Measurements from ENCODE around the gene UHRF1. TPM values are rescaled to one million over a fixed set of nuclear protein-coding genes. Genes with fewer than 3 reads are reported as not detected.

UHRF1 gene
- total RNA-seq, 1 experiment from 2014 or later: 109 TPM

GRCh38 chr19:4904481-4904880 is 4.8 kb upstream of the UHRF1 start (continued):
- no peak for TF ChIP-seq SP1 (IDR thresholded peaks at IDR 0.05; ENCODE audit: low read depth)
- TF ChIP-seq CTCF (IDR thresholded peaks at IDR 0.05 in 2 of 3, conservative IDR thresholded peaks at IDR 0.05 in 1 of 3; ENCODE audit: borderline replicate concordance in 1 of 3, insufficient read depth in 1 of 3, low read depth in 2 of 3, low read length in 2 of 3): no peak
- TF ChIP-seq CEBPB (IDR thresholded peaks at IDR 0.05; ENCODE audit: low read depth): no peak
- TF ChIP-seq CBX3 (IDR thresholded peaks at IDR 0.05; ENCODE audit: low read depth): no peak

GRCh38 chr19:4906963-4907362 is 2.3 kb upstream of the UHRF1 start:
- H3K4me1 ChIP-seq (ENCODE audit: control insufficient read depth in 1 of 2, insufficient read depth in 2 of 2, low read length in 2 of 2): peaks cover 19 to 34% of the 10 kb centered on the region in 2 experiments
- intact Hi-C loops (cut with micrococcal nuclease): no loop called here
- no peak overlapping the region for H3K4me2 ChIP-seq (ENCODE audit: low read length)
- H3K9me2 ChIP-seq (ENCODE audit: insufficient read depth): no peaks in the 10 kb centered on the region
- no peak for ATAC-seq
- no peak overlapping the region for H3K9ac ChIP-seq (ENCODE audit: low read length)
- H3K4me3 ChIP-seq (replicated peaks in 1 of 2; ENCODE audit: low read depth in 1 of 2, low read length in 2 of 2): no peak overlapping the region
- ChIA-PET POLR2A (no interaction called here), RAD21 (ENCODE audit: low non-redundant PET in 1 of 2, low total read pairs in 2 of 2, uncharacterized antibody in 2 of 2, unreplicated experiment in 2 of 2) (no interaction called here), CTCF (interaction anchor here (1.2 kb wide), 1 partner anchor 97 kb away, joined by 5 read pairs; no protein-coding TSS in a partner anchor)
- no peak overlapping the region for H2AFZ ChIP-seq (ENCODE audit: low read depth, low read length, poor library complexity, severe bottlenecking)
- peaks cover 3% of the 10 kb centered on the region; the same call in 1 of the 2 replicates for H4K20me1 ChIP-seq (ENCODE audit: insufficient read depth)
- H3K27ac ChIP-seq (ENCODE audit: low read depth, low read length): no peak overlapping the region
- H3K36me3 ChIP-seq (ENCODE audit: control insufficient read depth in 1 of 2, insufficient read depth in 2 of 2, low read length in 2 of 2): peaks cover 0 to 7% of the 10 kb centered on the region in 2 experiments; a peak in 1 of 4 replicates
- H3K9me3 ChIP-seq (ENCODE audit: control insufficient read depth in 1 of 2, insufficient read depth in 1 of 2, low read depth in 1 of 2, low read length in 2 of 2): no peaks in the 10 kb centered on the region
- TF ChIP-seq CTCF (IDR thresholded peaks at IDR 0.05 in 2 of 3, conservative IDR thresholded peaks at IDR 0.05 in 1 of 3; ENCODE audit: borderline replicate concordance in 1 of 3, insufficient read depth in 1 of 3, low read depth in 2 of 3, low read length in 2 of 3): peak in 1 of 3 experiments; percentile 18; a peak in 2 of 6 replicates
- no peak for TF ChIP-seq ZFX (IDR thresholded peaks at IDR 0.05)
- peaks cover 17% of the 10 kb centered on the region for H3K79me2 ChIP-seq (ENCODE audit: insufficient read depth, low read length)
- BruUV-seq (replicated peaks): no TSS peak
- no peak for DNase-seq (ENCODE audit: low read depth, low spot score)
- H3K27me3 ChIP-seq (ENCODE audit: insufficient read depth, low read length): no peaks in the 10 kb centered on the region
